Effector memory CD8-positive, alpha-beta T cell (primary cell): ENCODE results near the gene NUDCD3.

Experiments used
- ATAC-seq: fragments of 150-1000 bp; cut with Tn5 transposase; replicated peaks from 2 replicates; pipeline ENCODE4 v1.10.0; 2021; ENCODE audit warnings: mild to moderate bottlenecking, moderate library complexity
- DNase-seq, 3 experiments: peaks; one replicate each; pipeline ENCODE4 v3.0.0; 2021
- H3K27ac Mint-ChIP-seq, 2 donors: one replicate each; pipeline ENCODE4 v1.8.0; 2022; ENCODE audit warnings: mild to moderate bottlenecking in 2 of 2, mixed read lengths in 2 of 2, moderate library complexity in 2 of 2
- H3K27me3 Mint-ChIP-seq, 2 donors: one replicate each; pipeline ENCODE4 v1.8.0; 2022; ENCODE audit warnings: mixed read lengths in 2 of 2
- H3K36me3 Mint-ChIP-seq: one replicate; pipeline ENCODE4 v1.8.0; 2022; ENCODE audit warnings: mild to moderate bottlenecking, moderate library complexity, mixed read lengths; ENCODE audit not compliant: insufficient read depth
- H3K4me1 Mint-ChIP-seq, 2 donors: one replicate each; pipeline ENCODE4 v1.8.0; 2022; ENCODE audit warnings: low read depth in 2 of 2, mixed read lengths in 2 of 2
- H3K4me3 Mint-ChIP-seq, 2 donors: one replicate each; pipeline ENCODE4 v1.8.0; 2022; ENCODE audit warnings: mild to moderate bottlenecking in 2 of 2, mixed read lengths in 2 of 2, moderate library complexity in 2 of 2
- H3K9me3 Mint-ChIP-seq, 2 donors: one replicate each; pipeline ENCODE4 v1.8.0; 2022; ENCODE audit warnings: mixed read lengths in 2 of 2
- total RNA-seq, 9 experiments: gene quantifications; one replicate each; lab custom pipeline; 2026; lab: John Stamatoyannopoulos, UW

The NUDCD3 gene
- 53.1 to 135 (median 91.8) reads per million in 9 experiments for total RNA-seq

GRCh38 chr7:44490351-44491200, at the start of gene NUDCD3:
Gene NUDCD3, minus strand, starts transcription at chr7:44490658. Its CDS starts 58 bp downstream, at chr7:44490600.
- peak; percentile 81 for ATAC-seq
- peaks cover 0 to 13% of the 10 kb centered on the region in 2 donors for H3K27me3 Mint-ChIP-seq
- peak; percentile 78 to 79 (median 79) for DNase-seq
- H3K36me3 Mint-ChIP-seq: peaks cover 19% of the 10 kb centered on the region
- peak within 1 kb of the TSS; percentile 85 to 97 for H3K4me3 Mint-ChIP-seq
- peaks cover 36 to 39% of the 10 kb centered on the region in 2 donors for H3K4me1 Mint-ChIP-seq
- peak within 1 kb of the TSS; percentile 88 to 97 for H3K27ac Mint-ChIP-seq
- H3K9me3 Mint-ChIP-seq: no peaks in the 10 kb centered on the region

GRCh38 chr7:44539669-44540506, 49.4 kb upstream of the NUDCD3 start:
- DNase-seq (no peak), ATAC-seq (no peak)
- H3K4me3 Mint-ChIP-seq: no peak overlapping the region
- H3K36me3 Mint-ChIP-seq: peaks cover 3% of the 10 kb centered on the region
- no peaks in the 10 kb centered on the region for H3K4me1 Mint-ChIP-seq
- peaks cover 7 to 37% of the 10 kb centered on the region in 2 donors for H3K27me3 Mint-ChIP-seq
- no peak overlapping the region for H3K27ac Mint-ChIP-seq
- no peaks in the 10 kb centered on the region for H3K9me3 Mint-ChIP-seq

- Mint-ChIP-seq H3K9me3 (no peaks in the 10 kb centered on the region), H3K4me1 (no peaks in the 10 kb centered on the region), H3K4me3 (no peak overlapping the region), H3K27ac (no peak overlapping the region), H3K27me3 (peaks cover 1 to 34% of the 10 kb centered on the region in 2 donors), H3K36me3 (peaks cover under 1% of the 10 kb centered on the region)
- no peak for DNase-seq
- no peak for ATAC-seq
Measured at GRCh38 chr7:44538798-44539668, 48.6 kb upstream of the NUDCD3 start.

GRCh38 chr7:44538093-44538797, 47.8 kb upstream of the NUDCD3 start:
- no peak for DNase-seq
- ATAC-seq: no peak
- H3K27me3 Mint-ChIP-seq: peaks cover 0 to 27% of the 10 kb centered on the region in 2 donors
- H3K4me1 Mint-ChIP-seq: no peaks in the 10 kb centered on the region
- H3K27ac Mint-ChIP-seq: peak overlapping the region in 1 of 2 donors; percentile 23
- H3K9me3 Mint-ChIP-seq: no peaks in the 10 kb centered on the region
- H3K36me3 Mint-ChIP-seq: no peaks in the 10 kb centered on the region
- no peak overlapping the region for H3K4me3 Mint-ChIP-seq

GRCh38 chr7:44537442-44537841, 47.0 kb upstream of the NUDCD3 start:
- Mint-ChIP-seq H3K4me3 (no peak overlapping the region), H3K9me3 (no peaks in the 10 kb centered on the region), H3K4me1 (no peaks in the 10 kb centered on the region), H3K27ac (no peak overlapping the region), H3K27me3 (peaks cover 0 to 19% of the 10 kb centered on the region in 2 donors), H3K36me3 (no peaks in the 10 kb centered on the region)
- DNase-seq (no peak), ATAC-seq (no peak)

GRCh38 chr7:44536090-44536489, 45.6 kb upstream of the NUDCD3 start:
- Mint-ChIP-seq H3K27ac (no peak overlapping the region), H3K9me3 (no peaks in the 10 kb centered on the region), H3K27me3 (peaks cover 0 to 17% of the 10 kb centered on the region in 2 donors), H3K4me1 (peaks cover 0 to 3% of the 10 kb centered on the region in 2 donors), H3K4me3 (no peak overlapping the region), H3K36me3 (no peaks in the 10 kb centered on the region)
- DNase-seq (no peak), ATAC-seq (no peak)

GRCh38 chr7:44535348-44536064, 45.0 kb upstream of the NUDCD3 start:
- peaks cover 0 to 19% of the 10 kb centered on the region in 2 donors for H3K27me3 Mint-ChIP-seq
- peaks cover 0 to 3% of the 10 kb centered on the region in 2 donors for H3K4me1 Mint-ChIP-seq
- H3K4me3 Mint-ChIP-seq: no peak overlapping the region
- H3K36me3 Mint-ChIP-seq: no peaks in the 10 kb centered on the region
- no peaks in the 10 kb centered on the region for H3K9me3 Mint-ChIP-seq
- H3K27ac Mint-ChIP-seq: no peak overlapping the region
- DNase-seq (no peak), ATAC-seq (no peak)

- peaks cover 0 to 14% of the 10 kb centered on the region in 2 donors for H3K27me3 Mint-ChIP-seq
- H3K36me3 Mint-ChIP-seq: no peaks in the 10 kb centered on the region
- DNase-seq: peak; percentile 33 to 42 (median 38)
- H3K4me1 Mint-ChIP-seq: peaks cover 0 to 3% of the 10 kb centered on the region in 2 donors
- H3K4me3 Mint-ChIP-seq: no peak overlapping the region
- no peaks in the 10 kb centered on the region for H3K9me3 Mint-ChIP-seq
- ATAC-seq: peak; percentile 70
- peak overlapping the region in 1 of 2 donors; percentile 59 for H3K27ac Mint-ChIP-seq
Measured at GRCh38 chr7:44534501-44534900, 44.0 kb upstream of the NUDCD3 start.

GRCh38 chr7:44534087-44534486, 43.6 kb upstream of the NUDCD3 start:
- Mint-ChIP-seq H3K36me3 (no peaks in the 10 kb centered on the region), H3K4me3 (no peak overlapping the region), H3K4me1 (peaks cover 0 to 3% of the 10 kb centered on the region in 2 donors), H3K27me3 (peaks cover 0 to 10% of the 10 kb centered on the region in 2 donors), H3K27ac (peak overlapping the region in 1 of 2 donors; percentile 59), H3K9me3 (no peaks in the 10 kb centered on the region)
- DNase-seq (no peak), ATAC-seq (no peak)

- H3K9me3 Mint-ChIP-seq: no peaks in the 10 kb centered on the region
- DNase-seq: no peak
- peaks cover 0 to 8% of the 10 kb centered on the region in 2 donors for H3K27me3 Mint-ChIP-seq
- no peak overlapping the region for H3K27ac Mint-ChIP-seq
- no peaks in the 10 kb centered on the region for H3K36me3 Mint-ChIP-seq
- H3K4me1 Mint-ChIP-seq: peaks cover 0 to 3% of the 10 kb centered on the region in 2 donors
- H3K4me3 Mint-ChIP-seq: no peak overlapping the region
- ATAC-seq: no peak
Measured at GRCh38 chr7:44533301-44534055, 43.0 kb upstream of the NUDCD3 start.
